GM12878 (cell line): Measurements from ENCODE around the gene NRG4.
"Not testable (repeated sequence)": the region's sequence is repeated elsewhere in the genome, so short reads cannot be mapped to it uniquely, and the experiment has no call there.

Experiments used
- BCL11A ChIP-seq: IDR thresholded peaks from 2 replicates; pipeline ENCODE4 v1.6.1; 2011; ENCODE audit warnings: low read depth, low read length
- CEBPB ChIP-seq, 2 experiments: fragments of 150-350 bp in 1 of 2; IDR thresholded peaks; 2 replicates each; pipeline ENCODE4 v1.6.1; 2012 to 2014; ENCODE audit warnings: low read depth in 2 of 2, low read length in 2 of 2, borderline replicate concordance in 1 of 2, inconsistent platforms in 1 of 2
- CTCF ChIP-seq, 3 experiments: IDR thresholded peaks in 2 of 3; conservative IDR thresholded peaks in 1 of 3; 2 replicates each; pipeline ENCODE4 v1.5.1; 2011; ENCODE audit warnings: low read depth in 3 of 3, low read length in 3 of 3, mild to moderate bottlenecking in 3 of 3, control low read depth in 2 of 3, moderate library complexity in 2 of 3, inconsistent platforms in 1 of 3, mixed read lengths in 1 of 3; ENCODE audit not compliant: control insufficient read depth in 2 of 3, insufficient read depth in 1 of 3; ENCODE audit errors: extremely low read depth in 1 of 3
- ESRRA ChIP-seq: IDR thresholded peaks from 2 replicates; pipeline ENCODE4 v1.6.1; 2012; ENCODE audit warnings: mild to moderate bottlenecking, low read length, improper control_type of control experiment
- FOS ChIP-seq: IDR thresholded peaks from 3 replicates; pipeline ENCODE4 v1.6.1; 2011; ENCODE audit warnings: borderline replicate concordance; ENCODE audit not compliant: insufficient read length; ENCODE audit errors: extremely low read depth
- FOXM1 ChIP-seq: IDR thresholded peaks from 2 replicates; pipeline ENCODE4 v1.6.1; 2012; ENCODE audit warnings: low read depth, mild to moderate bottlenecking, inconsistent platforms, low read length, moderate library complexity
- JUND ChIP-seq: IDR thresholded peaks from 2 replicates; pipeline ENCODE4 v1.6.1; 2012; ENCODE audit warnings: low read depth, mild to moderate bottlenecking, low read length, improper control_type of control experiment, moderate library complexity
- NRF1 ChIP-seq: conservative IDR thresholded peaks from 2 replicates; pipeline ENCODE4 v1.6.1; 2011; ENCODE audit warnings: mild to moderate bottlenecking, low read depth, low read length, improper control_type of control experiment
- POLR2A ChIP-seq: IDR thresholded peaks from 2 replicates; pipeline ENCODE4 v1.6.1; 2011; ENCODE audit warnings: low read depth, mild to moderate bottlenecking, low read length
- RAD21 ChIP-seq: IDR thresholded peaks from 2 replicates; pipeline ENCODE4 v1.6.1; 2011; ENCODE audit warnings: mild to moderate bottlenecking, low read depth, low read length, moderate library complexity; ENCODE audit not compliant: insufficient read depth

- TF ChIP-seq FOXM1; NRF1; POLR2A; RAD21; CTCF (IDR thresholded peaks at IDR 0.05 in 2 of 3, conservative IDR thresholded peaks at IDR 0.05 in 1 of 3; ENCODE audit: control insufficient read depth in 2 of 3, extremely low read depth in 1 of 3, insufficient read depth in 1 of 3, low read depth in 3 of 3, low read length in 3 of 3); BCL11A; FOS; ESRRA; CEBPB (IDR thresholded peaks at IDR 0.05; ENCODE audit: borderline replicate concordance in 1 of 2, low read depth in 2 of 2, low read length in 2 of 2); JUND: not testable (repeated sequence)
Measured at GRCh38 chr15:76054201-76054600, 42.0 kb upstream of the NRG4 start.
